DND-41 (cell line): Measurements from ENCODE around the gene TRIM59.

Source experiments
- ATAC-seq: fragments of 200-7000 bp; cut with Tn5 transposase; 3 replicates; pipeline ENCODE4 v1.9.1; 2021; ENCODE audit warnings: low read depth; ENCODE audit not compliant: insufficient read depth
- DNase-seq: peaks from one replicate; pipeline ENCODE4 v3.0.0-alpha.2; 2020
- H2AFZ ChIP-seq: 2 replicates; pipeline ENCODE4 v1.6.0; 2012; ENCODE audit warnings: low read depth, low read length
- H3K27ac ChIP-seq: 2 replicates; pipeline ENCODE4 v1.5.1; 2012; ENCODE audit warnings: low read length, inconsistent platforms
- H3K27me3 ChIP-seq: fragments of 200-600 bp; sonication (generic); 2 replicates; pipeline ENCODE4 v1.6.0; 2012; ENCODE audit warnings: low read length, mild to moderate bottlenecking, inconsistent platforms; ENCODE audit not compliant: insufficient read depth, poor library complexity
- H3K36me3 ChIP-seq: 2 replicates; pipeline ENCODE4 v1.5.1; 2012; ENCODE audit warnings: low read length, inconsistent platforms; ENCODE audit not compliant: insufficient read depth
- H3K4me1 ChIP-seq: 2 replicates; pipeline ENCODE4 v1.5.1; 2012; ENCODE audit warnings: mild to moderate bottlenecking, low read length; ENCODE audit not compliant: insufficient read depth
- H3K4me2 ChIP-seq: 2 replicates; pipeline ENCODE4 v1.6.0; 2012; ENCODE audit warnings: mild to moderate bottlenecking, moderate library complexity, low read length, inconsistent platforms; ENCODE audit not compliant: insufficient read depth
- H3K4me3 ChIP-seq, 2 experiments: fragments of 200-600 bp in 1 of 2; shearing (Covaris generic) in 1 of 2; 2 replicates each; pipeline ENCODE4 v1.5.1; 2012 to 2016; ENCODE audit warnings: inconsistent platforms in 2 of 2, low read length in 2 of 2, mild to moderate bottlenecking in 2 of 2, low read depth in 1 of 2, moderate library complexity in 1 of 2
- H3K79me2 ChIP-seq: 2 replicates; pipeline ENCODE4 v1.6.0; 2012; ENCODE audit warnings: low read length, inconsistent platforms; ENCODE audit not compliant: insufficient read depth
- H3K9ac ChIP-seq: 2 replicates; pipeline ENCODE4 v1.6.0; 2012; ENCODE audit warnings: low read depth, mild to moderate bottlenecking, inconsistent platforms, low read length, moderate library complexity
- H3K9me3 ChIP-seq: 2 replicates; pipeline ENCODE4 v1.5.1; 2012; ENCODE audit warnings: low read length, moderate library complexity, mild to moderate bottlenecking, inconsistent platforms; ENCODE audit not compliant: insufficient read depth, severe bottlenecking
- H4K20me1 ChIP-seq: 2 replicates; pipeline ENCODE4 v1.6.0; 2012; ENCODE audit warnings: low read length; ENCODE audit not compliant: insufficient read depth
- EZH2 ChIP-seq: IDR thresholded peaks from 3 replicates; pipeline ENCODE4 v1.6.1; 2012; ENCODE audit warnings: borderline replicate concordance, low read depth, mild to moderate bottlenecking, moderate library complexity, low read length, inconsistent platforms; ENCODE audit not compliant: severe bottlenecking
- TF ChIP-seq, protein P1 (sequence below): IDR thresholded peaks from 2 replicates; pipeline ENCODE4 v1.5.1; 2012; ENCODE audit warnings: borderline replicate concordance, low read length, moderate library complexity, mild to moderate bottlenecking; ENCODE audit not compliant: poor library complexity, severe bottlenecking; ENCODE audit errors: extremely low read depth

TRIM59 gene

DNA sequence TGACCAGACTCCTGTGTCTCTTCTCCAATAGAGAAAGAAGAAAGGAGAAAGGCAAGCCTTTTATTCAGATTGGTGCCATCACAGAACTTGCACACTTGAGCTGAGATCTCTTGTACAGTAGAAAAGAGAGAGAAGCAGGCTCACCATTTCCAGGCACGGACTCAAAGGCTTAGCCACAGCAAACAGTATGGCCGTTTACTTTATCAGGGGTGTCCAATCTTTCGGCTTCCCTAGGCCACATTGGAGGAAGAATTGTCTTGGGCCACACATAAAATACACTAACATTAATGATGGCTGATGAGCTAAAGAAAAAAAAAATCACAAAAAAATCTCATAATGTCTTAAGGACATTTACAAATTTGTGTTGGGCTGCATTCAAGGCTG is 55.6 kb downstream of the TRIM59 start:
- H2AFZ ChIP-seq = no peak overlapping the region
- TF ChIP-seq, protein P1, sequence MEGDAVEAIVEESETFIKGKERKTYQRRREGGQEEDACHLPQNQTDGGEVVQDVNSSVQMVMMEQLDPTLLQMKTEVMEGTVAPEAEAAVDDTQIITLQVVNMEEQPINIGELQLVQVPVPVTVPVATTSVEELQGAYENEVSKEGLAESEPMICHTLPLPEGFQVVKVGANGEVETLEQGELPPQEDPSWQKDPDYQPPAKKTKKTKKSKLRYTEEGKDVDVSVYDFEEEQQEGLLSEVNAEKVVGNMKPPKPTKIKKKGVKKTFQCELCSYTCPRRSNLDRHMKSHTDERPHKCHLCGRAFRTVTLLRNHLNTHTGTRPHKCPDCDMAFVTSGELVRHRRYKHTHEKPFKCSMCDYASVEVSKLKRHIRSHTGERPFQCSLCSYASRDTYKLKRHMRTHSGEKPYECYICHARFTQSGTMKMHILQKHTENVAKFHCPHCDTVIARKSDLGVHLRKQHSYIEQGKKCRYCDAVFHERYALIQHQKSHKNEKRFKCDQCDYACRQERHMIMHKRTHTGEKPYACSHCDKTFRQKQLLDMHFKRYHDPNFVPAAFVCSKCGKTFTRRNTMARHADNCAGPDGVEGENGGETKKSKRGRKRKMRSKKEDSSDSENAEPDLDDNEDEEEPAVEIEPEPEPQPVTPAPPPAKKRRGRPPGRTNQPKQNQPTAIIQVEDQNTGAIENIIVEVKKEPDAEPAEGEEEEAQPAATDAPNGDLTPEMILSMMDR = no peak
- no peak for TF ChIP-seq EZH2
- no peak overlapping the region for H3K27ac ChIP-seq
- no peaks in the 10 kb centered on the region for H3K36me3 ChIP-seq
- peaks cover 26% of the 10 kb centered on the region for H3K4me1 ChIP-seq
- no peaks in the 10 kb centered on the region for H3K27me3 ChIP-seq
- H3K4me2 ChIP-seq = no peak overlapping the region
- peaks cover 68% of the 10 kb centered on the region for H3K79me2 ChIP-seq
- H3K9ac ChIP-seq = no peak overlapping the region
- DNase-seq (no peak), ATAC-seq (no peak)
- no peaks in the 10 kb centered on the region; the same call in 1 of the 2 replicates for H4K20me1 ChIP-seq
- no peak overlapping the region for H3K4me3 ChIP-seq
- H3K9me3 ChIP-seq = no peaks in the 10 kb centered on the region

DNA sequence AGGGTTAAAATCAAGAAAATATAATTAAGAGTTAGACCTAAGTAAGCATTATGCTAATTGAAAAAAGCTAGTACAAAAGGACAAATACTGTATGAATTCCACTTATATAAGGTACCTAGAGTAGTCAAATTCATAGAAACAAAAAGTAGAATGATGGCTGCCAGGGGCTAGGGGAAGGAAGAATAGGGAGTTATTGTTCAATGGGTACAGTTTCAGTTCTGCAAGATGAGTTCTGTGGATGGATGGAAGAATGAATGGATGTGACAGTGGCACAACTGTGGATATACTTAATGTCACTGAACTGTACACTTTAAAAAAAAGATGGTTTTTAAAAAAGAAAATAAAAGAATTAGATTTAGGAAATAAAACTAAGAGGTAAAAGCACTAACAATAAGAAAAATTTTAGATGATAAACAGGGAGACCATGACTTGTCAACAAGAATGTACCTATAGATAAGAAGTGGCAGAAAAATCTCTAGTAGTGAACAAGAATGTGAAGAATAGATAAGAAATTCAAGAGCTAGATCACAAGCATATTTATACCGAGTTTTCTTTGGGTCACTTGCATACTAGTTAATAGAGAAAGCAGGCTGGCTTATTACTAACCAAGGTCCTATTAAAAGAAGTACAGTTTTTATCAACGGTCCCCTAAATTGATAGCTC is 56.1 kb downstream of the TRIM59 start:
- Histone ChIP-seq H3K4me3 (no peak overlapping the region), H3K36me3 (no peaks in the 10 kb centered on the region), H3K9me3 (no peaks in the 10 kb centered on the region), H3K79me2 (peaks cover 62% of the 10 kb centered on the region), H3K4me1 (peaks cover 24% of the 10 kb centered on the region), H2AFZ (no peak overlapping the region), H4K20me1 (no peaks in the 10 kb centered on the region; the same call in 1 of the 2 replicates), H3K27me3 (no peaks in the 10 kb centered on the region), H3K9ac (no peak overlapping the region), H3K27ac (no peak overlapping the region), H3K4me2 (no peak overlapping the region)
- ATAC-seq = no peak
- no peak for DNase-seq
- no peak for TF ChIP-seq EZH2
- TF ChIP-seq, protein P1 = no peak

DNA sequence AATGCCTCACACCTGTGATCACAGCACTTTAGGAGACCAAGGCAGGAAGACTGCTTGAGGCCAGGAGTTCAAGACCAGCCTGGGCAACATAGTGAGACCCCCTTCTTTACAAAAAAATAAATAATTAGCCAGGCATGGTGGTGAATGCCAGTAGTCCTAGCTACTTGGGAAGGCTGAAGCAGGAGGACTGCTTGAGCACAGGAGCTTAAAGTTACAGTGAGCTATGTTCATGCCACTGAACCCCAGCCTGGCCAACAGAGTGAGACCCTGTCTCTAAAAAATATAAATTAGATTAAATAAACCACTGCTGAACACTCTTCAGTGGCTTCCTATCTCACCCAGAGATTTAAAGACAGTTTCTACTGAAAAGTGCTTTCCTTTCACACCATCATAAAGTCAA is 56.8 kb downstream of the TRIM59 start:
- ATAC-seq (no peak), DNase-seq (no peak)
- Histone ChIP-seq H4K20me1 (no peaks in the 10 kb centered on the region; the same call in 1 of the 2 replicates), H3K36me3 (no peaks in the 10 kb centered on the region), H3K27ac (no peak overlapping the region), H3K4me3 (no peak overlapping the region), H3K79me2 (peaks cover 57% of the 10 kb centered on the region), H3K9me3 (no peaks in the 10 kb centered on the region), H3K4me2 (no peak overlapping the region), H3K9ac (no peak overlapping the region), H2AFZ (no peak overlapping the region), H3K27me3 (no peaks in the 10 kb centered on the region), H3K4me1 (peaks cover 17% of the 10 kb centered on the region)
- TF ChIP-seq EZH2 = no peak

DNA sequence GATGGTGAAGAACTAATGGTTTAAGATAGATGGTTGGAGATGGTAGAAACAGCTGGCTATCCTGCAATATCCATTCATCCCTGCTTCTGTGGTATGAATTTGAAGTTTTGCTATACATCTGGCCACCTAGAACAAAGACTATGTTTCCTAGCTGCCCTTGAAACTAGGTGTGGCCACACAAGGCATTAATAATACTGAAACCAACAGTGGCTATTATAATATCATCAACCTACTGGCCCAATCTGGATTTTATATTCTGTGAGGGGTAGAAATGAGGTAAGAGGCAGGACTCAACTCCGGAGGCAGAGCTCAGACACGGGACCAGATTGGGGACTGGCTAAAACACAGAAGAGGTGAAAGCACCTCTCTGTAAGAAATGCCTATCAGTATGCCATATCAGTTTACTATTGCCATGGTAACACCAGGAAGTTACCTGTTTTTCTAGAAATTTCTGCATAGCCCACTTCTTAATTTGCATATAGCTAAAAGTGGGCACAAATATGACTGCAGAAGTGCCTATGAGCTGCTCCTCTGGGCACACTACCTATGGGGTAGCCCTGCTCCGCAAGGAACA is 58.9 kb downstream of the TRIM59 start:
- Histone ChIP-seq H4K20me1 (no peaks in the 10 kb centered on the region; the same call in 1 of the 2 replicates), H3K9ac (no peak overlapping the region), H3K4me1 (peaks cover 3% of the 10 kb centered on the region; the same call in 1 of the 2 replicates), H3K4me3 (no peak overlapping the region), H3K79me2 (peaks cover 54% of the 10 kb centered on the region), H3K27me3 (no peaks in the 10 kb centered on the region), H3K36me3 (no peaks in the 10 kb centered on the region), H2AFZ (no peak overlapping the region), H3K27ac (no peak overlapping the region), H3K9me3 (no peaks in the 10 kb centered on the region), H3K4me2 (no peak overlapping the region)
- no peak for ATAC-seq
- no peak for DNase-seq
- no peak for TF ChIP-seq EZH2
- TF ChIP-seq, protein P1 = no peak
